GM21825 (cell line): ENCODE results near the gene DBNDD2.

Source experiments
- ATAC-seq: cut with Tn5 transposase; IDR thresholded peaks from one replicate; pipeline ENCODE4 v1.9.1; 2021; ENCODE audit warnings: mild to moderate bottlenecking, moderate library complexity; ENCODE audit not compliant: unreplicated experiment

The DBNDD2 gene

GRCh38 chr20:45415822-45416637 lies 7.9 kb downstream of the DBNDD2 start, which contains the start of gene PIGT:
PIGT (plus strand) TSS chr20:45416141; CDS start chr20:45416157, 16 bp downstream.
- peak; percentile 70 for ATAC-seq

GRCh38 chr20:45416917-45417316 lies 8.8 kb downstream of the DBNDD2 start:
- no peak for ATAC-seq

- peak; percentile 62 for ATAC-seq
Observed at GRCh38 chr20:45419188-45420091, 11.4 kb downstream of the DBNDD2 start.

GRCh38 chr20:45420125-45420524 lies 12.0 kb downstream of the DBNDD2 start:
- no peak for ATAC-seq

GRCh38 chr20:45423700-45424099 lies 15.6 kb downstream of the DBNDD2 start:
- ATAC-seq = no peak

GRCh38 chr20:45425561-45425960 lies 17.5 kb downstream of the DBNDD2 start:
- ATAC-seq = no peak

GRCh38 chr20:45426320-45427016 lies 18.4 kb downstream of the DBNDD2 start:
- no peak for ATAC-seq

GRCh38 chr20:45427236-45428149 lies 19.4 kb downstream of the DBNDD2 start:
- no peak for ATAC-seq

- ATAC-seq = no peak
Observed at GRCh38 chr20:45429618-45430017, 21.5 kb downstream of the DBNDD2 start.

GRCh38 chr20:45432294-45432693 lies 24.2 kb downstream of the DBNDD2 start:
- ATAC-seq = peak; percentile 68

- ATAC-seq = no peak
Observed at GRCh38 chr20:45433316-45433715, 25.2 kb downstream of the DBNDD2 start.

- ATAC-seq = no peak
Observed at GRCh38 chr20:45433976-45434375, 25.9 kb downstream of the DBNDD2 start.

- ATAC-seq = peak; percentile 83
Observed at GRCh38 chr20:45436732-45437485, 28.8 kb downstream of the DBNDD2 start.

- no peak for ATAC-seq
Observed at GRCh38 chr20:45440424-45440823, 32.3 kb downstream of the DBNDD2 start.

GRCh38 chr20:45440891-45441685 lies 33.0 kb downstream of the DBNDD2 start:
- ATAC-seq = no peak

- ATAC-seq = no peak
Observed at GRCh38 chr20:45441746-45442145, 33.7 kb downstream of the DBNDD2 start.

- ATAC-seq = no peak
Observed at GRCh38 chr20:45444050-45444449, 36.0 kb downstream of the DBNDD2 start.

GRCh38 chr20:45445805-45446562 lies 37.9 kb downstream of the DBNDD2 start:
- no peak for ATAC-seq
